GM13977 (cell line): Measurements from ENCODE around the gene PRR29.
A peak's percentile ranks its signal among the peaks of the same experiment; 100 is the strongest.

Experiments used
- DNase-seq: peaks from one replicate; pipeline ENCODE4 v3.0.0; 2012; ENCODE audit warnings: low spot score
- in situ Hi-C: fragments of 300-500 bp; cut with MboI; formaldehyde crosslinking; loops from one replicate; pipeline ENCODE4 v1.12.0; 2022; ENCODE audit warnings: low sequenced_read_pairs, low pct_unique_long_range_greater_than_20kb, mixed read lengths, inconsistent platforms; ENCODE audit not compliant: unreplicated experiment
- TF ChIP-seq, protein P1 (sequence below): IDR thresholded peaks from 2 replicates; pipeline ENCODE4 v1.5.1; 2012; ENCODE audit warnings: mild to moderate bottlenecking, control low read depth; ENCODE audit not compliant: insufficient read depth; ENCODE audit errors: extremely low read depth, missing control alignments

The PRR29 gene

DNA sequence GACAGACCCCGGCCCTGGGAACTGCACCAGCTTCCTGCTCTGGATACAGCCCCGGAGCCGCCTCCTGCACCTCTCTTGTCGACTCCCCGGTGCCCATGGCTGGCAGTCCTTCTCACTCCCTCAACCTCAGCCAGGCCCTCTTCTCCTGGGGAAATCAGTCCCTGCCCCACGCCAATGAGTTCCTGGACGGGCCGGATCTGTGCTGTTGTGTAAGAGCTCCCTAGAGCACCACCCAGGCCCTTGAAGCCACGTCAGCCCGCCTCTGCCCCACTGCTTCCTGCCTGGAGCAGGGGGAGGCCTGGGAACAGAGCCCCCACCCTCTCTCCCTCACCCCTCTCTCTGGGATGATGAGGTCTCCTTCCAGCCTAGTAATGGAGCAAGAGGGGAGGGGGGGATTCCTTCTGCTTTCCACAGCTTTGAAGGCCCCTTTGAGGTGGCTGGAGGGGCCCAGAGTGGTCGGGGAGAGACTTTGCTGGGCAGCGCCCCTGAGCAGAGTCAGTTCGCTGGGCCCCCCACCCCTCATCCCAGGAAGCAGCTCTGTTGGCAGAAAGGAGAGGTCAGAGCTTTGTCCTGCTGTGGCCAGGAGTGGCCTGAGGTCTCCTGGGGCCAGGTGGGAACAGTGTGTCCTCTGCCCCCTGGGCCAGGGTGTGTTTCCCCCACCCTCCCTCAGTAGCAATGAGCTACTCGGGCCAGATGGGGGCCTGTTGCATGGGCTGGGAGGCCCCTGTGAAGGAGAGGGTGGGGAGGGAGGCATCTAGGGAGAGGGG lies 3.8 kb downstream of the PRR29 start:
- TF ChIP-seq, protein P1, sequence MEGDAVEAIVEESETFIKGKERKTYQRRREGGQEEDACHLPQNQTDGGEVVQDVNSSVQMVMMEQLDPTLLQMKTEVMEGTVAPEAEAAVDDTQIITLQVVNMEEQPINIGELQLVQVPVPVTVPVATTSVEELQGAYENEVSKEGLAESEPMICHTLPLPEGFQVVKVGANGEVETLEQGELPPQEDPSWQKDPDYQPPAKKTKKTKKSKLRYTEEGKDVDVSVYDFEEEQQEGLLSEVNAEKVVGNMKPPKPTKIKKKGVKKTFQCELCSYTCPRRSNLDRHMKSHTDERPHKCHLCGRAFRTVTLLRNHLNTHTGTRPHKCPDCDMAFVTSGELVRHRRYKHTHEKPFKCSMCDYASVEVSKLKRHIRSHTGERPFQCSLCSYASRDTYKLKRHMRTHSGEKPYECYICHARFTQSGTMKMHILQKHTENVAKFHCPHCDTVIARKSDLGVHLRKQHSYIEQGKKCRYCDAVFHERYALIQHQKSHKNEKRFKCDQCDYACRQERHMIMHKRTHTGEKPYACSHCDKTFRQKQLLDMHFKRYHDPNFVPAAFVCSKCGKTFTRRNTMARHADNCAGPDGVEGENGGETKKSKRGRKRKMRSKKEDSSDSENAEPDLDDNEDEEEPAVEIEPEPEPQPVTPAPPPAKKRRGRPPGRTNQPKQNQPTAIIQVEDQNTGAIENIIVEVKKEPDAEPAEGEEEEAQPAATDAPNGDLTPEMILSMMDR = no peak
- no peak for DNase-seq
- in situ Hi-C loops = no loop called here

DNA sequence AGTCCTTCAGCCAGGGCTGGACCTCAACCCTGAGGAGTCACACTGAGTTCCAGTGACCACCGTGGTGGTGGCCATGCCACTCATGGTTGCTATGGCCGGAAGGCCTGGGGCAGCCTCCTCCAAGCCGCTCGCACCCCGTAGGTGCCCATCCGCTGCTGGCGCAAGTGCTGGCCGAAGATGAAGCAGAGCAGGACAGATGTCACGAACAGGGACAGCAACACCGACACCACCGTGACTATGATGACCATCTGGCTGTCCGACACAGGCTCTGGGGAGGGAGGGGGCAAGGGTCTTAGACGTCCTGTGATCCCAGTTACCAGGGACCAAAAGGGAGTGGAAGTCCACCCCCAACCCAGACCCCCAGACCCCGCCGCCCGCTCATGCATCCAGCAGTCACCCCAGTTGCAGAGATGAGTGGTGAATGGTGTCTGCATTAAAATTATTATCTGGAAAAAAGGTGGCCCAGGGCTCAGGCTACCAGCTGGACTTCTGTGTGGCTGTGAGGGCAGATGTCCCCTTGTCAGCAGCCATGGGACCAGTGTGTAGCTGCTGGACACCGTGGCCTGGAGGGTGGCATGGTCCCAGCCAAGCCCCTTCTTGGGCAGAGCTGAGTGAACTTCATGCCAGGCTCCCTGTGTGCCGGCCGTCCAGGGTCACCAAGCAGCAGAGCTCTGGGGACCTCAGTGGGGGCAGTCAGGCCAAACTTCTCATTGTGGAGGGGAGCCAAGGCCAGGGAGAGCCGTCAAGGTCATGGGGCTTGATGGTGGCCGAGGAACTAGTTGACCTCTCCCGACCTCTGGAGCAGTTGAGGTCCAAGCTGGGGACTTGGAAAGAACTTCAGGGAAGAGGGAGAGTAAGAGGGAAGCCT lies 4.7 kb downstream of the PRR29 start:
- in situ Hi-C loops = no loop called here
- TF ChIP-seq, protein P1 = no peak
- DNase-seq = no peak

DNA sequence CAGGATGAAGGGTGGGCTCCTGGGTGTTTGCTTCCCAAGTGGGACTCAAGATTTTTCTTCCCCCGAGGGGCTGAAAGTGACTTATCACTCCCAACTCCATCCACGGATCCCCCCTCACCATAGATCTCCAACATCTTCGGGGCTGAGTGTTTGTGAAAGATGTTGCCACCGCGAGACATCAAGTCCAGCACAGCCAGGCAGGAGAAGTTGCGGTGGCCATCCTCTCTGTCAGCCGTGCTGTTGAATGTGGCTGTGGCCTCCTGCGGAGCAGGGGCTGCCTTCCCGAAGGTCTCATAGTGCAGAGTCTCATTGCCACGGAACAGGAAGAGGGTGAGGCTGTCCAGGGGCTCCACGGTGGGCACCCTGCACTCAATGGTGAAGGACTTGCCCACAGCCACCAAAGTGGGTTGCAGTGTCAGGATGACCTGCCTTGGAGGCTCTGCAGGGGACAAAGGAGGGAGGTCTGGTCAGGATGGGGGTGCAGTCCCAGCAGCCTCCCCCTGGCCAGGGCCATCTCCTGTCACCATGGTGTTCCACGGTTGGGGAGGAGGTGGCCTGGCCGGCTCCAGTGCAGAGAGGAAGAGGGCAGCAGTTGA lies 5.5 kb downstream of the PRR29 start:
- TF ChIP-seq, protein P1 = no peak
- in situ Hi-C loops = no loop called here
- DNase-seq = peak; percentile 3

DNA sequence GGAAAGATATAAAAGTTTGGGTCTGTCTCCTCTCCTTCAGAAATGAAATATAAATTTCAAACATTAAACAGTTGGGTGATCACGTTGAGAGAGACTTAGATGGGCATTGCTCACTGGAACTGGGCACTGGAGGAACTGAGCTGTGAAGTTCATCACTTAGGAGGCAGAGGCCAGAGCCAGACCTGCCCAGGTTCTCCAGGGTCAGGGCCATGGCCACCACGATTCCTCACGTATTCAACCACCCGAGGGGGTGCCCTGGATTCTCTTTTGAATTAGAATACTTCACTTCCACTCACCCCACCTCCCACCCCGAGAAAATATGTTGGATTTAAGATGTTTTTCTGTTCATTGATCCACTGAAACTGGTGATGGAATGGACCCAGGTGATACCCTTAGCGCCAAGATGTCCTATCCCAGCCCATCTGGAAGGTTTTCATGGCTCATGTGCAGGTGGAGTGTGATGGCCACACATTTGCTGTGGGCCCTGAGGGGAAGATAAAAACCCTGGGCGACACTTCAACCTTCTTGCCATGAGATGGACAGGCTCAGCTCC lies 6.1 kb downstream of the PRR29 start:
- TF ChIP-seq, protein P1 = no peak
- no peak for DNase-seq
- in situ Hi-C loops = no loop called here

DNA sequence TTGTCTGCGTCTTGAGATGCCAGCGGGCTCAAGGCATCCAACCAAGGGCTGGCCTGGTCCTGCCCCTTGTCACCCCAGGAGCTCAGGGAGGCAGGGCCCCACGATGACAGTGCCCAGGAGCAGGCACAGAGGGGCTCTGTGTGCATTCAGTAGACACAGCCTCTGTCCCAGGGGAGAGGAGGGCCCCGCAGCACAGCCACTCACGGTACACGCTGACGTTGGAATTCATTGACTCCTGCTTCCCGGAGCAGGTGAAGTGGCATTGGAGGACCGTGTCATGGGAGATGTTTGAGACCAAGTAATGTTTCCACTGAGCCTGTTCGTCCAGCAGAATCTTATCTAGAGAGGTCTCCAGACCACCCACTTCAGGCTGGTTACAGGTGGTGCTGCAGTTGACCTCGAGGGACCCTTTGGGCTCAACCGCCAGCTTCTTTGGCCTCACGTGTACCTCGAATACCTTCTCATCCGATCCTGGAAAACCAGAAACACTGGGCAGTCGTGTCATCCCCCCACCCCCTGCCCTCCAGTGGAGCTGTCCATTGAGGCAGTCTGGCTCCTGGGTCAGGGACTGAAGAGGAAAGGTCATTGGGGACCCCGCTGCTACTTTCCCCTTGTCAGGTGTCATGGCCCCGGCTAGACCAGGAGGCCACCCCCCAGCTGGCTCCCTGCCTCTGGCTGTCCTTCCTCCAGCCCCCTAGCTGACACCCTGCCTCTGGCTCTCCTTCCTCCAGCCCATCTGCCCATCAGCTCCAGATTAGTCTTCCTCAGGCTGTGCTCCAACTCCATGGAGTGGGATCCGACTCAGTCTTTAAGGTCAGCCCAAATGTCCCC lies 7.0 kb downstream of the PRR29 start:
- no peak for DNase-seq
- in situ Hi-C loops = no loop called here
- TF ChIP-seq, protein P1 = no peak

DNA sequence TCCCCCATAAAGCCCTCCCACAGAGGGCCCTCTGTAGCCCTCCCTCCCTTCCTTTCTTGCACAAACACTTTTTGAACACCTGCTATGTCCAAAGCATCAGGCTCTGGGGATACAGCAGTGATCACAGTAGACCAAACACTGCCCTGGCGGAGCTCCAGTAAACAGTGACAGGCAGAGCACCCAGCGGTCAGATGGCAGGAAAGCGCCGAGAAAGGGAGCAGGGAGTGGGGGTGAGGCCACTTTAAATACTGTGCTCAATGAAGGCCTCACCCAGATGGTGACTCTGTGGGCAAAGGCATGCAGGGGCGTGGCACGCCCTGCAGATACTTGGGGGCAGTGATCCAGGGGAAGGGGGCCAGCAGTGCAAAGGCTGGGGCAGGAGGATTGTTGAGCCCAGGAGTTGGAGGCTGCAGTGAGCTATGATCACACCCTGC lies 7.6 kb downstream of the PRR29 start:
- in situ Hi-C loops = no loop called here
- TF ChIP-seq, protein P1 = no peak
- DNase-seq = peak; percentile 8
